HCT116 (cell line): ENCODE results near the gene CIC.

Source experiments
- CTCF ChIP-seq, 3 experiments: fragments of 200-600 bp in 1 of 3; sonication (generic) in 1 of 3; IDR thresholded peaks in 2 of 3; conservative IDR thresholded peaks in 1 of 3; 2 replicates each; pipeline ENCODE4 v1.5.1; 2012 to 2017; ENCODE audit warnings: low read depth in 2 of 3, low read length in 2 of 3, antibody characterized with exemption in 1 of 3, borderline replicate concordance in 1 of 3, control low read depth in 1 of 3, mild to moderate bottlenecking in 1 of 3, mixed read lengths in 1 of 3, mixed run types in 1 of 3, moderate library complexity in 1 of 3; ENCODE audit not compliant: insufficient read depth in 1 of 3
- EZH2 ChIP-seq: fragments of 200-600 bp; sonication (generic); IDR thresholded peaks from 2 replicates; pipeline ENCODE4 v1.6.1; 2017; ENCODE audit warnings: antibody characterized with exemption, mixed run types
- FOSL1 ChIP-seq: IDR thresholded peaks from 2 replicates; pipeline ENCODE4 v1.6.1; 2012; ENCODE audit warnings: low read depth
- MAX ChIP-seq: IDR thresholded peaks from 2 replicates; pipeline ENCODE4 v1.6.1; 2012
- POLR2A ChIP-seq: IDR thresholded peaks from 2 replicates; pipeline ENCODE4 v1.7.0; 2011; ENCODE audit warnings: borderline replicate concordance; ENCODE audit not compliant: insufficient read depth, insufficient read length; ENCODE audit errors: extremely low read depth
- POLR2AphosphoS5 ChIP-seq: IDR thresholded peaks from 2 replicates; pipeline ENCODE4 v1.6.1; 2011; ENCODE audit warnings: mild to moderate bottlenecking, low read depth, low read length, moderate library complexity
- RAD21 ChIP-seq: IDR thresholded peaks from 2 replicates; pipeline ENCODE4 v1.6.1; 2012; ENCODE audit warnings: low read depth, mild to moderate bottlenecking
- REST ChIP-seq: IDR thresholded peaks from 2 replicates; pipeline ENCODE4 v1.6.1; 2012; ENCODE audit warnings: low read depth
- SP1 ChIP-seq: IDR thresholded peaks from 2 replicates; pipeline ENCODE4 v1.6.1; 2012; ENCODE audit warnings: low read depth

DNA sequence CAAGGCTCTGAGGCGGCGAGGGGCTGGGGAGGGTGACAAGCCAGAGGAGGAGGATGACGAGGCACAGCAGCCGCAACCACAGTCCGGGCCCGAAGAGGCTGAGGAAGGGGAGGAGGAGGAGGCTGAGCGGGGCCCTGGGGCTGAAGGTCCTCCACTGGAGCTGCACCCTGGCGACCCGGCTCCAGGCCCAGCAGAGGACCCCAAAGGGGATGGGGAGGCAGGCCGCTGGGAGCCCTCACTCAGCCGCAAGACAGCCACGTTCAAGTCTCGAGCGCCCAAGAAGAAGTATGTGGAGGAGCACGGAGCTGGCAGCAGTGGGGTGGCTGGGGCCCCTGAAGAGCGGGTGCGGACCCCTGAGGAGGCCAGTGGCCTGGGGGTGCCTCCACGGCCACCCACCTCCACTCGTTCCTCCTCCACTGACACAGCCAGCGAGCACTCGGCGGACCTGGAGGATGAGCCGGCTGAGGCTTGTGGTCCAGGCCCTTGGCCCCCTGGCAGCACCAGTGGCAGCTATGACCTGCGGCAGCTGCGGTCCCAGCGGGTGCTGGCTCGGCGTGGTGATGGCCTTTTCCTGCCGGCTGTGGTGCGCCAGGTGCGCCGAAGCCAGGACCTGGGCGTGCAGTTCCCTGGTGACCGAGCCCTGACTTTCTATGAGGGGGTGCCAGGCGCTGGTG, 2.9 kb downstream of the CIC start:
- no peak for TF ChIP-seq RAD21
- TF ChIP-seq CTCF (IDR thresholded peaks at IDR 0.05 in 2 of 3, conservative IDR thresholded peaks at IDR 0.05 in 1 of 3; ENCODE audit: borderline replicate concordance in 1 of 3, insufficient read depth in 1 of 3, low read depth in 2 of 3, low read length in 2 of 3): no peak
- no peak for TF ChIP-seq EZH2
- no peak for TF ChIP-seq REST
- TF ChIP-seq POLR2A: no peak
- TF ChIP-seq FOSL1: no peak
- no peak for TF ChIP-seq MAX
- no peak for TF ChIP-seq POLR2AphosphoS5
- no peak for TF ChIP-seq SP1
